ENCODE data around the gene AURKB. TPM values are rescaled to one million over a fixed set of nuclear protein-coding genes. Genes with fewer than 3 reads are reported as not detected.
A peak's percentile ranks its signal among the peaks of the same experiment; 100 is the strongest.

The AURKB gene
- total and polyA plus RNA-seq, 2 of the 13 experiments (the other 11 are each of a cell fraction or from before 2014, with no cell fraction given): 29.5 to 75.3 TPM

- TF ChIP-seq SNAPC4 (CRISPR knock-in tag; IDR thresholded peaks at IDR 0.05) (no peak), U2AF1 (optimal IDR thresholded peaks at IDR 0.05; ENCODE audit: low read depth, low read length) (peak; percentile 34), ZNF704 (CRISPR knock-in tag; IDR thresholded peaks at IDR 0.05; ENCODE audit: borderline replicate concordance) (no peak), SETDB1 (CRISPR knock-in tag; IDR thresholded peaks at IDR 0.05; ENCODE audit: borderline replicate concordance) (no peak), CAMTA2 (CRISPR knock-in tag; IDR thresholded peaks at IDR 0.05; ENCODE audit: borderline replicate concordance) (no peak), NFKBIZ (CRISPR knock-in tag; IDR thresholded peaks at IDR 0.05) (no peak), ARID4A (CRISPR knock-in tag; IDR thresholded peaks at IDR 0.05; ENCODE audit: borderline replicate concordance) (peak; percentile 58; the same call in 1 of the 2 replicates), CCAR2 (optimal IDR thresholded peaks at IDR 0.05; ENCODE audit: low read depth, low read length) (no peak), KLF13 (CRISPR knock-in tag; IDR thresholded peaks at IDR 0.05) (0 out of 2 replicates have a peak, but pooled peaks have one; percentile 85), ZFP41 (CRISPR knock-in tag; IDR thresholded peaks at IDR 0.05; ENCODE audit: borderline replicate concordance) (no peak), MZF1 (CRISPR knock-in tag; IDR thresholded peaks at IDR 0.05; ENCODE audit: borderline replicate concordance) (no peak), ZBTB25 (CRISPR knock-in tag; IDR thresholded peaks at IDR 0.05) (peak; percentile 89; the same call in 1 of the 2 replicates), ZNF597 (CRISPR knock-in tag; IDR thresholded peaks at IDR 0.05) (0 out of 2 replicates have a peak, but pooled peaks have one; percentile 23), ZNF83 (CRISPR knock-in tag; IDR thresholded peaks at IDR 0.05; ENCODE audit: borderline replicate concordance) (no peak), ZFX (CRISPR knock-in tag; IDR thresholded peaks at IDR 0.05; ENCODE audit: low read depth) (peak; percentile 17)
These were observed 22.7 kb downstream of the AURKB start (continued) for GRCh38 chr17:8187517-8188262.

Measured in HepG2 (cell line).